HG02798 (cell line): Measurements from ENCODE around the gene ASB1.

Source experiments
- ATAC-seq: cut with Tn5 transposase; IDR thresholded peaks from one replicate; pipeline ENCODE4 v1.9.1; 2021; ENCODE audit warnings: mild to moderate bottlenecking; ENCODE audit not compliant: unreplicated experiment, poor library complexity

The ASB1 gene, protein sequence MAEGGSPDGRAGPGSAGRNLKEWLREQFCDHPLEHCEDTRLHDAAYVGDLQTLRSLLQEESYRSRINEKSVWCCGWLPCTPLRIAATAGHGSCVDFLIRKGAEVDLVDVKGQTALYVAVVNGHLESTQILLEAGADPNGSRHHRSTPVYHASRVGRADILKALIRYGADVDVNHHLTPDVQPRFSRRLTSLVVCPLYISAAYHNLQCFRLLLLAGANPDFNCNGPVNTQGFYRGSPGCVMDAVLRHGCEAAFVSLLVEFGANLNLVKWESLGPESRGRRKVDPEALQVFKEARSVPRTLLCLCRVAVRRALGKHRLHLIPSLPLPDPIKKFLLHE

GRCh38 chr2:238426568-238427434 is at the start of gene ASB1:
TSS of gene ASB1 (plus strand) at chr2:238426927. CDS start at chr2:238427071, 144 bp downstream.
- peak; percentile 87 for ATAC-seq

DNA sequence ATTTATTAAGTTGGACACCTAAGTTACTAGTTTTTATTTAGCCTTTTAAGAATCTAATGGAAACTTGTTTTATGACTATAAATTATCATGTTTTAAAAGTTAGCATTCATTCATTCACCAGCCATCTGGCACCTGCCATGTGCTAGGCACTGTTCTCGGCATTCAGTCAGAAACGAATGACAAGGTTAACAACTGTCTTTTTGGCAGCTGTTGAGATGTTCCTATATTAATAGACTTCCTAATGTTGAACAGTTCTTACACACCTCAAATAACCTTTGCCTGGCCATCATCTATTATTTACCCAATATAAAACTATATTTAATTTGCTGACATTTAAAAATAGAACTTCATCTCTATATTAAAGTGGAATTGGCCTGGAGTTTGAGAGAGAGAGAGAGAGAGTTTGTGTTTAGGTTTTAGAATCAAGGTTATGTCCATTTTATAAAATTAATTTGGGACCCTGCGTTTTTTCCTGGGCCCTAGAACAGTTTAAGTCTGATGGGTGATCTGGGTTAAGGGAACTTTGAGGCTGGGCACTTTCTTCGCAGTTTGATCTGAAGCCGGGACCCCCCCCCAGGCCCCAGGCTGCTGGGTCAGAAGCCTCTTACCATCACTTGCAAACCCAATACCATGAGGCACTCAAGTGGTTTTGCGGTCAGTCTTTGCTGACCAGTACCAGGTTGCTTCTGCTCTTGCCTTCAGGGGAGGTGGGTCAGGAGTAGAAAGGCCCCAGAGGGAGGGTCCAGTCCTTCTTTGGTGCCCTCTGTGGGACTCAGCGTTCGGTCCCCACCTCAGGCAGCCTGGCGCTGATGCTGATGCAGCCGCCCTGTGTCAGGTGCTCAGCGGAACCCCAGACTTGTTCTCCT is 48.3 kb upstream of the ASB1 start:
- ATAC-seq = no peak

- no peak for ATAC-seq
Observed at GRCh38 chr2:238379096-238379810, 47.5 kb upstream of the ASB1 start.

DNA sequence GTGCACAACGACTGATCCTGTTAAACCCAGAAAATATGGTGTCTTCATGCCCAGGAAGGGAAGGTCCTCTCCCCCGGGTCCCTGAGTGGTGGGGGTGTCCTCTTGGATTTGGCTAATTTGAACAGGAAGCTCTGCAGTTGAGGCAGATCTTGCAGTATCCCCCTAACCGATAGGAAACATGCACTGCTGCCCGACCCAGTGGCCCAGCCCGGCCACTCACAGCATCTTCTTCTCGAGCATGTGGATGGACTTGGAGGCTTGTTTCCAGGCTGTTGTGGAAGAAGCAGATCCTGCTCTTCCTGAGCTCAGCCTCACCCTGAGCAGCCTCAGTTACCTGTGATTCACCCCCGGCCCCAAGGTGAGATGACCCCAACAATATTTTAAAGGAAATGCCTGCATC is 46.4 kb upstream of the ASB1 start:
- ATAC-seq = no peak

- no peak for ATAC-seq
Observed at GRCh38 chr2:238380785-238381184, 45.9 kb upstream of the ASB1 start.

- no peak for ATAC-seq
Observed at GRCh38 chr2:238381341-238382115, 45.2 kb upstream of the ASB1 start.

DNA sequence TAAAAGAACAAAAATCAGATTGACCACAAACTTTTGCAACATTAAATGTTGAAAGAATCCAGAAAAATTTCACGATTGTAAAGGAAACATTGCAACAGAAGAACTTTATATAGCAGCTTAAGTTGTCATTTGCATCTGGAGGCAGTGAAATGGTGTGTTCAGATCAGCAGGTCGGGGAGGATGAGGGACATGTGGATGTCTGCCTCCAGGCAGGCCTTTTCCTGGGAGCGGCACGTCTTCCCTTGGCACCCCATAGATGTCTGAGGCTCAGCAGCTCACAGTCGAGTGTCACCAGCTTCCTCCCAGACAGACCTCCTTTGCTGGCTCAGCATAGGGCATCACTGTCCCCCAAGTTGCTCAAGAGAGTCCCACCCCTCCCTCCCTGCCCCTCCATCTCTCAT is 44.3 kb upstream of the ASB1 start:
- no peak for ATAC-seq

DNA sequence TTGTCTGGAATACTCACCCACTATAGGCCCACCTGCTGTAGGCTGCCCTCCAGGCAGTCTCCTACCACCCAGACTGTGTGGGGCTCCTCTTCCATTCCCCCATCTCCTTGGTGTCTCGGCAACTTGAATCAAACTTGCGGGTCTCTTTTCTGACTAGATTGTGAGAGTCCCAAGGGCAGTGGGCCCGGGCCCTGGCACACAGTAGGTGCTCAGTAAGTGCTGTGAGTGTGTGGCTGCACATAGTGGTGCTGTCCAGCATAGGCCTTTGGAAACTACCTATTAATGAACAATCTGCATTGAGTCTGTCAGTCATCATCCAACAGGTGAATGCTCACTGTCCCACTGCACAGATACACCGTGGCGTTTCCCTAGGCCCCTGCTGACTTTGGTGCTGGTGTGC is 43.6 kb upstream of the ASB1 start:
- ATAC-seq = no peak

DNA sequence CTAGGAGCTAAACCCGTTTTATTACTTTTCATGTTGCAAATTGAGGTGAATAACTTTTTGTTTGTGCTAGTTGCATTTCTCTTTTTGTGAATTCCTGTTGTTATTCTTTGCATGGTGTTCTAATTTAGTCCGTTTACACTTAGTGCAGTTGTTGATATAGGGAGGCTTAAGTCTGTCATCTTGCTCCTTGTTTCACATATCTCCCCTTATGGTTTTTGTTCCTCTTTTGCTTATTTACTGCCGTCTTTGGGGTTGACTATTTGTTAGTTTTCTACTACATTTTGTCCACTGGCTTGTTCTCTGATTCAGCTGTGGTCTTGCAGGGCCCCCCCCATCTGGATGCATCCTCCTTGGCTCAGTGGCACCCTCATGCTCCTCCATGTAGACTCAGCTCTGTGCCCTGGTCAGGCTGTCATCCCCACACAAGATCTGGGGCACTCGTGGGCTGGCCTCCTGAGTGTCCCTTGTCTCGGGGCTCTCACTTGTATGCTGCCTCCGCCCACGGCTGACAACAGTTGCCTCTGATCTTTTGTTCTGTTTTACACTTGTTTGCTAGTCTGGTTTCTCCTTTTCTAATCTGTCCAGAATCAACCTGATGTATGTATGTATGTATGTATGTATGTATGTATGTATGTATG is 42.9 kb upstream of the ASB1 start:
- ATAC-seq = no peak

GRCh38 chr2:238387332-238387731 is 39.4 kb upstream of the ASB1 start:
- ATAC-seq = no peak

DNA sequence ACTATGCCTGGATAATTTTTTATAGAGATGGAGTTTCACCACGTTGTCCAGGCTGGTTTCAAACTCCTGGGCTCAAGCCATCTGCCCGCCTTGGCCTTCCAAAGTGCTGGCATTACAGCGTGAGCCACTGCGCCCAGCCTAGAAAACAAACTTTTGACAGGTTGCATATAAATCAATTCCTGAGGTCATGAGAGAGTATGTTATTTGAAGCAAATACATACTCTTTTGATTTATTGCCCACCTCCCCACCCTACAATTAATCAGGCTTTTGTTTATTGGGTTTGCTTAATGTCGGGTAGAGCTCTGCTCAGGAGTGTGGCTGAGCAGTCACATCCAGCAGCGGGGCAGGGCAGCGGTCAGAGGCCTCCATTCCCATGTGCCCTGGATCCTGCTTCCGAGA is 37.9 kb upstream of the ASB1 start:
- no peak for ATAC-seq

GRCh38 chr2:238389988-238390589 is 36.6 kb upstream of the ASB1 start:
- no peak for ATAC-seq

DNA sequence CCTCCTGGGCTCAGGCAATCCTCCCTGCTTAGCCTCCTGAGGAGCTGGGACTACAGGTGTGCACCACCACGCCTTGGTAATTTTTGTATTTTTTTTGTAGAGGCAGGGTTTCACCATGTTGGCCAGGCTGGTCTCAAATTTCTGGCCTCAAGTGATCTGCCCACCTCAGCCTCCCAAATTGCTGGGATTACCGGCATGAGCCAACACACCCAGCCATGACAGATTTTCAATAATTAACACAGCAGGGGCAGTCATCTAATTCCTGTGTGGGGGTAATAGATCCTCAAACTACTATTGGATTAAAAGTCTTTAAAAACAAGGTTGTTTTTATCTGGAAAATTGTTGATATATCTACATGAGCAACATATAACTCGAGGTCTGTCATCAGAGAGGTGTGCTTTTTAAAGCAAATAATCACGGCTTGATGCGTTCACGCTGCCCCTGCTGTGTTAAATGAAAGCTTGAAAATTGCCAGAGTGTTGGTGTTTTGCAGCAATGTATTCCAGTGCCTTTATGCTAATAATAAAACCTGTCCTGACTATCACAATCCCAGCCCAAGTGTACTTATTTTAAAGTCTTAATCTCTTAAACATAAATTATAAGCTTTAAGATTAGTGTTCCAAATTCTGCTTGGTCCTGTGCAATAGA is 35.6 kb upstream of the ASB1 start:
- no peak for ATAC-seq

DNA sequence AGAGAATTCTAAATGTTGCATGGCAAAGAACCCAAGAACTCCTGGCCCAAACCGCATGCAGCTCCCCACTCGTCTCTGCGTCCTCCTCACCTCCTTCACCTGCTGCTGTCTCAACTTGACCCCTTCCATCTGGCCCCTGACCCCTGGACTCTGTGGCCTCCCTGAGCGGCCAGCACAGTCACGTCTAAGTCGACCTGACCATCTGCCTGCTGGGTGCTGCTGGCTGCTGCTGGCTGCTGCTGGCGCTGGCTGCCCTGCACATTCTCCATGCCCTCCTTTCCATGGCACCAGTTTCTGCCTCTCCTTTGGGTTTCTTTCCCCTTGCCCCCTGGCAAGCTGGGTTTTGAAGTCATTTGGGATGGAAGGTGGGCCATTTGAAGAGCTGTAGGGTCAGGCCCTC is 30.1 kb upstream of the ASB1 start:
- no peak for ATAC-seq

DNA sequence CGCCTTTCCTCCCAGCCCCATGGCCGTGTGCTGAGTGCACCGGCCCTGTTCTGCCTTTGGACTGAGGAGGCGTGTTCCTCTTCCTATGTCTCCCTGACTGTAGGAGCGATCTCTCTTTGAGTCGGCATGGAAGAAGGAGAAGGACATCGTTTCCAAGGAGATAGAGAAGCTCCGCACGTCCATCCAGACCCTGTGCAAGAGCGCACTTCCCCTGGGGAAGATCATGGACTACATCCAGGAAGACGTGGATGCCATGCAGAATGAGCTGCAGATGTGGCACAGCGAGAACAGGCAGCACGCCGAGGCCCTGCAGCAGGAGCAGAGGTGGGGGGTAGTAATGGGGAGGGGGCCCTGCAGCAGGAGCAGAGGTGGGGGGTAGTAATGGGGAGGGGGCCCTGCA is 29.4 kb upstream of the ASB1 start:
- no peak for ATAC-seq

GRCh38 chr2:238398577-238398976 is 28.1 kb upstream of the ASB1 start:
- ATAC-seq = no peak

DNA sequence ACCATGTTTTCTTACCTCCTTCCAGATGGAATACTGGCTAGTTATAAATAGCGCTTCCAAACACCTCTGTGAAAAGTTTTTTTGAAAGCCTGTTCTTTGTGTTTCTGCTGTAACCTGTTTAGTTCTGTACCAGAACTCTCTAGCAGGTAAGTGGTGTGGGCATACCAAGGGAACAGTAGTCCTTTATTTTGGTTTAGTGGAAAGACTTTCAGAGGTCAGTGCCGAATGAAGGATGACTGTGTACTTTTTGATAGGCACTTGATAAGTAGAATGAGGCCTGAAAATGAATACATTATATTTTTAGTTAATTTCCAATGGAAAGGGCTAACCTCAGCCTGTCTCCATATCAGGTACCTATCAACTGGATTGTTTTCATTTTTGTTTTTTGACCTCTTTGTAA is 27.6 kb upstream of the ASB1 start:
- no peak for ATAC-seq

GRCh38 chr2:238401551-238401950 is 25.2 kb upstream of the ASB1 start:
- no peak for ATAC-seq
